ENCODE data around the gene SLC39A7. TPM values are rescaled to one million over a fixed set of nuclear protein-coding genes. Genes with fewer than 3 reads are reported as not detected.
"Not testable (repeated sequence)": the region's sequence is repeated elsewhere in the genome, so short reads cannot be mapped to it uniquely, and the experiment has no call there.

The SLC39A7 gene
- total RNA-seq, 4 donors from 2014 or later, result 54.6 to 79.9 (median 66.4) TPM

- no peak for ATAC-seq
- whole genome bisulfite sequencing, 2 donors (ENCODE audit: low coverage in 1 of 2), result 84% methylated on average over 5 to 6 of the region's 6 CpGs
- Histone ChIP-seq H3K36me3 (no peaks in the 10 kb centered on the region), H3K27me3 (peaks cover 29% of the 10 kb centered on the region), H3K27ac (no peak overlapping the region), H3K4me3 (no peak overlapping the region), H3K9me3 (no peaks in the 10 kb centered on the region), H3K4me1 (peaks cover 0 to 20% (median 7%) of the 10 kb centered on the region in 3 donors)
- TF ChIP-seq EP300 (IDR thresholded peaks at IDR 0.05) (no peak), POLR2AphosphoS5 (IDR thresholded peaks at IDR 0.05) (no peak), CTCF (IDR thresholded peaks at IDR 0.05) (no peak), POLR2A (IDR thresholded peaks at IDR 0.05) (no peak)
Measured at GRCh38 chr6:33217246-33217645, 16.6 kb downstream of the SLC39A7 start.

DNA sequence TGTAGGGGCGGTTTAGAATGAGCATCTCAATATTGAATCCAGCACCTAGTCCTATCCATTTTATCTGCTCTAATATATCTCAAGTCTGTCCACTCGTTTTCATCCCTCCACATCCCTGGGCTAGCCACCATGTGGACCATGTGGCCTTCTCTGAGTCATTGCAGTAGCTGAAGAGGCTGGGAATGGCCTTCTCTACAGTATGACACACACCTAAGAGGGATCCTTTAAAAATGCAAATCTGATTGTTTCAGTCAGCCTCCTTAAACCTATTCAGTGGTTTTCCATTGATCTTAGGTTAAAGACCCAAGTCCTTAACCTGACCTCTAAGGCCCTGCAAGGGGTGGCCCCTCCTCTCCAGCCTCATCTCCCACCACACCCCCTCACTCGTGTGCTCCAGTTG lies 17.0 kb downstream of the SLC39A7 start:
- WGBS, 2 donors (ENCODE audit: low coverage in 1 of 2), result 44 to 56% methylated on average over 1 to 3 of the region's 3 CpGs
- no peak for TF ChIP-seq POLR2AphosphoS5 (IDR thresholded peaks at IDR 0.05)
- TF ChIP-seq CTCF (IDR thresholded peaks at IDR 0.05), result no peak
- no peak for TF ChIP-seq POLR2A (IDR thresholded peaks at IDR 0.05)
- TF ChIP-seq EP300 (IDR thresholded peaks at IDR 0.05), result no peak
- Histone ChIP-seq H3K27ac (no peak overlapping the region), H3K27me3 (peaks cover 33% of the 10 kb centered on the region), H3K4me3 (no peak overlapping the region), H3K36me3 (no peaks in the 10 kb centered on the region), H3K4me1 (peaks cover 0 to 16% (median 4%) of the 10 kb centered on the region in 3 donors), H3K9me3 (no peaks in the 10 kb centered on the region)
- ATAC-seq, result no peak

GRCh38 chr6:33226503-33227120 lies 25.9 kb downstream of the SLC39A7 start:
- H3K4me1 ChIP-seq, H3K36me3 ChIP-seq, ATAC-seq, H3K4me3 ChIP-seq, H3K9me3 ChIP-seq, H3K27ac ChIP-seq: not testable (repeated sequence)
- peaks cover 74% of the 10 kb centered on the region for H3K27me3 ChIP-seq
- WGBS, 2 donors (ENCODE audit: low coverage in 1 of 2), result 26 to 35% methylated on average over 9 to 10 of the region's 14 CpGs

DNA sequence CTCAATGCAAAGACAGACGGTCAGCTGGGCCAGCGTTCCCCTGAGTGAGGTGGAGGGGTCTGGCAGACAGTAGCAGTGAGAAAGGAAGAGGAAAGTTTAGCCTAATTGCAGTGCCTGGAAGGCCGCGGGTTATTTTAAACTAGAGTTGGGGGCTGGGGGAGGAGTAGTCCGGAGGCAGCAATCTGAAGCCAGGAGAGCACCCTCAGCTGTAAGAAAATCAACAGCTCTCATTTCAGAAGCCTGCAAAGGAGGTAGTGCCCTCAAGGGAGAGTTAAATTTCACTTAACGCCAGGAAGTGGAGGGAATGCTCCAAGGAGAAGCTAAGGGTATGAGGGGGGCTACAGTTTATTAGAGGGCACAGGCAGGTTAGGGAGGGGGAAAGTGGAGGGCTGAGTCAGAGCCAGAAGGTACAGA lies 34.6 kb downstream of the SLC39A7 start:
- H3K27me3 ChIP-seq, result peaks cover 75% of the 10 kb centered on the region
- H3K9me3 ChIP-seq, result no peaks in the 10 kb centered on the region
- no peak overlapping the region for H3K4me3 ChIP-seq
- no peaks in the 10 kb centered on the region for H3K4me1 ChIP-seq
- 0 to 13% methylated on average over 1 to 6 of the region's 6 CpGs for WGBS, 2 donors (ENCODE audit: low coverage in 1 of 2)
- no peaks in the 10 kb centered on the region for H3K36me3 ChIP-seq
- TF ChIP-seq EP300 (IDR thresholded peaks at IDR 0.05), result no peak
- no peak for TF ChIP-seq POLR2A (IDR thresholded peaks at IDR 0.05)
- TF ChIP-seq POLR2AphosphoS5 (IDR thresholded peaks at IDR 0.05), result no peak
- TF ChIP-seq CTCF (IDR thresholded peaks at IDR 0.05), result no peak
- H3K27ac ChIP-seq, result no peak overlapping the region
- ATAC-seq, result no peak

GRCh38 chr6:33236328-33236727 lies 35.7 kb downstream of the SLC39A7 start:
- Histone ChIP-seq H3K9me3 (no peaks in the 10 kb centered on the region), H3K4me1 (no peaks in the 10 kb centered on the region), H3K27ac (no peak overlapping the region), H3K36me3 (no peaks in the 10 kb centered on the region), H3K27me3 (peaks cover 76% of the 10 kb centered on the region), H3K4me3 (no peak overlapping the region)
- TF ChIP-seq EP300 (IDR thresholded peaks at IDR 0.05) (no peak), POLR2AphosphoS5 (IDR thresholded peaks at IDR 0.05) (no peak), POLR2A (IDR thresholded peaks at IDR 0.05) (no peak), CTCF (IDR thresholded peaks at IDR 0.05) (no peak)
- ATAC-seq, result no peak

Measured in gastroesophageal sphincter (tissue), 4 donors.